ENCODE measurements around the gene UNK.

- TF ChIP-seq CTCF (IDR thresholded peaks at IDR 0.05), result no peak
- TF ChIP-seq POLR2A (IDR thresholded peaks at IDR 0.05), result no peak
These were observed 79.9 kb downstream of the UNK start for GRCh38 chr17:75864448-75864871.
